OCI-LY3 (cell line): ENCODE data around the gene KCNF1.

ENCODE experiments used
- EZH2phosphoT487 ChIP-seq: fragments of 200-600 bp; shearing (Covaris generic); IDR thresholded peaks from 2 replicates; pipeline ENCODE4 v1.6.1; 2018; ENCODE audit warnings: antibody characterized with exemption, mixed run types, low read depth
- TF ChIP-seq, protein P1 (sequence below): fragments of 200-600, 300-600 bp; sonication (generic); IDR thresholded peaks from 2 replicates; pipeline ENCODE4 v1.5.1; 2014; ENCODE audit warnings: antibody characterized with exemption, low read length, low read depth

DNA sequence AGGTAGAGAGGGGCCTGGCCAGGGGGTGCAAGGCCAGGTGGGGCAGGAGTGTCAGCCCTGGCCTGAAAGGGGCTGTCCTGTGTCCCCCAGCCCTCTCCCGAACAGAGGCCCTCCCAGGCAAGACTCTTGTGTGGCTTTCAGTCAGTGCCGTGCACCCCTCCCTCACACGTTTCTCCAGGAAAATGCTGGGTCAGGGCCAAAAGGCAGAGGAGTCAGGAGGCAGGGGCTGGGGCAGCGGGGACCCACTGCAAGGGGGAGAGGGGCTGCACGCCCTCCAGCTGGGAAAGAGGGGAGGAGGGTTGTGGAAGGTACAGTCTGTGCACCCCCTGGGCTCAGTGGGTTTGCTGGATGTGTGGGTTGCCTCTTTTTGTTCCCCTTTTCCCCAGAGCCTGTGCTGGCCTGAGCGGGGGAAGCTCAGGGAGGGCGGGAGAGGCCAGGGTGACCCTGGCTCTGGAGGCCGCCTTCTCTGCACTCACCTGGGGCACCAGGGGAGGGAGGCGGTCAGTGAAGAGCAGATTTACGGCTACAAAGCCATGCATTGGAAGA is 4.1 kb downstream of the KCNF1 start:
- TF ChIP-seq, protein P1, sequence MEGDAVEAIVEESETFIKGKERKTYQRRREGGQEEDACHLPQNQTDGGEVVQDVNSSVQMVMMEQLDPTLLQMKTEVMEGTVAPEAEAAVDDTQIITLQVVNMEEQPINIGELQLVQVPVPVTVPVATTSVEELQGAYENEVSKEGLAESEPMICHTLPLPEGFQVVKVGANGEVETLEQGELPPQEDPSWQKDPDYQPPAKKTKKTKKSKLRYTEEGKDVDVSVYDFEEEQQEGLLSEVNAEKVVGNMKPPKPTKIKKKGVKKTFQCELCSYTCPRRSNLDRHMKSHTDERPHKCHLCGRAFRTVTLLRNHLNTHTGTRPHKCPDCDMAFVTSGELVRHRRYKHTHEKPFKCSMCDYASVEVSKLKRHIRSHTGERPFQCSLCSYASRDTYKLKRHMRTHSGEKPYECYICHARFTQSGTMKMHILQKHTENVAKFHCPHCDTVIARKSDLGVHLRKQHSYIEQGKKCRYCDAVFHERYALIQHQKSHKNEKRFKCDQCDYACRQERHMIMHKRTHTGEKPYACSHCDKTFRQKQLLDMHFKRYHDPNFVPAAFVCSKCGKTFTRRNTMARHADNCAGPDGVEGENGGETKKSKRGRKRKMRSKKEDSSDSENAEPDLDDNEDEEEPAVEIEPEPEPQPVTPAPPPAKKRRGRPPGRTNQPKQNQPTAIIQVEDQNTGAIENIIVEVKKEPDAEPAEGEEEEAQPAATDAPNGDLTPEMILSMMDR, result no peak
- TF ChIP-seq EZH2phosphoT487, result no peak
